MV-4-11 (cell line): ENCODE results near the gene PIEZO2.

ENCODE experiments used
- DNase-seq: peaks from one replicate; lab custom pipeline; 2025; lab: John Stamatoyannopoulos, UW

Gene PIEZO2

DNA sequence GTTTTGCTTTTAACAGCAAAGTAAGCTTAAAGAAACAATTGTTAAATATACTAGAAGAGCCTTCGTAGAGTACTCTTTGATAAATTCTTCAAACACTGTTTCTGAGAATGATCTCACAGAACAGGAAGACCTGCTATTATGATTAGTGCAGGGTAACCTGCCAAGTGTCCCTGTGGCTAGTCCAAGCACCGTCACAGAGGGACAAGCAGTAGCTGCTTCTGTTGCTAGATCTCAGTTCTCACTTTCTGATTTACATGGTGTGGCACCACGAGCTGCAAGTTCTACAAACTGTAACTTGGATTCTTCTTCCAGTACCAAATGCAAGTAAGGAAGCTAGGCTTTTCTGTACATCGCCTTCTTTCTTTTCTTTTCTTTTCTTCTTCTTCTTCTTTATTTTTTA is 121.5 kb downstream of the PIEZO2 start:
- DNase-seq = no peak

DNA sequence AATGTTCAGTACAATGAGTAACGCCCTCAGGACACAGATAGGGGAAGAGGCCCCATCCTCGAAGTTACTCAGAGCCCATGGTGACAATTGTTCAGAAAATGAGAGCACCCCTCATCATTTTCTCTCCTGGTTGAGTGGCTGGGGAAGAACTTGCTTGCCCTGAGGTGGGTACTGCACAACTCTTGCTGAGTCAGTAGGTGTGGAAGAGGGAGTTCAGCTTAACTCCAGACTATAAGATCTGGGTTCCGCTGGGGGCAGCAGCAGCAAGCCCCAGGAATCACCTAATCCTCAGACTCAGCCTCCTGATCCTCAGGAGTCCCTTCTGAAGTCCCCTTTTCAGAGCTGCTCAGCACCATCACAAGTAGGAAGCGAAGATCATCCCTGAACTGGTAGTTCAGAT is 123.7 kb downstream of the PIEZO2 start:
- no peak for DNase-seq

DNA sequence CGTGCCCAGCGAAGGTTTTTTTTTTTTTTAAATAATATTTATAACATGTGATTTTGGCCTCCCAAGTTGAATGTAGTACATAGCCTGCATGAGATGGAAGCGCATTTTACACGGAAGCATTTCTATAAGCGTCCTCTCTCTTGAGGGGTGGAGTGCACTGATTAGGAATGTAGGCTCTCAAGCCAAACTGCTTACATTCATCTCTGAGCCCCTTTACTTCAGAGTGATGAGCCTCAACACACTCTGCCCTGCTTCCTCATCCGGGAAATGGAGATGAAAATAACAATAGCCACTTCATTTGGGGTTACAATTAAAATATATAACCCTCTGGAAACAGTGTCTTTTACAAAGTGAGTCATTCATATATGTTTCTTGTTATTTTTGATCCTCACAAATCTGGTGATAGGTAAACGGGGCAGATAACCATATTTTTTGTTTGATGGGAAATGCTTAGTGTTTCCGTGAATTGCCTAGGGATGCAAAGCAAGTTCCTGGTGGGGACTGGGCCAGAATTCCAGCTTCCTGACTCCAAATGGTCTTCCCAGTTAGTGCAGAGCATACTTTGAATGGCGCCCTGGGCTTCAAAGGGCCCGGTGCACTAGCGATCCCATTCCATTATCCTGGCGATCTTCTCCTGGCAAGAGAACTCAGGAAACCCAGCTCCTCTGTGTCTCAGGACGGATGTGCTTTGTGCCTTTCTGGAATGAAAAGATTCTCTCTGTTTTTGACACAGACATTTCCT is 124.3 kb downstream of the PIEZO2 start:
- no peak for DNase-seq

DNA sequence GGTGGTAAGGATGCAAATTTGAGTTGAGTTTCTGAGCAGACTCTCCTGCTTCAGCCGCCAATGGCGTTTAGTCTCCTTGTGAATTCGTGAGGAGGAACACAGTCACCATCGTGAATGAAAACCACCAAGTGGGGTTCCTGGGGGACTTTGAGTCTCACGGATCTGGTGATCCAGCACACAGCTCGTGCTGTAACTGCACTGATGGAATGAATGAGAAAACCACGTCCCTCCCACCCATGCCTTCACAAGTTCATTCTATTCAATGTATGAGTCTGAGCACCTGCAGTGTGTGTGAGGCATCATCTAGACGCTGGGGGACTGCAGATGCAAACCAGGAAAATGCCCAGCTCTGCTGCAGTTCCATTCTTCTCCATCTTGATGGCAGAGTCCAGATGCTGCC is 127.9 kb downstream of the PIEZO2 start:
- no peak for DNase-seq

DNA sequence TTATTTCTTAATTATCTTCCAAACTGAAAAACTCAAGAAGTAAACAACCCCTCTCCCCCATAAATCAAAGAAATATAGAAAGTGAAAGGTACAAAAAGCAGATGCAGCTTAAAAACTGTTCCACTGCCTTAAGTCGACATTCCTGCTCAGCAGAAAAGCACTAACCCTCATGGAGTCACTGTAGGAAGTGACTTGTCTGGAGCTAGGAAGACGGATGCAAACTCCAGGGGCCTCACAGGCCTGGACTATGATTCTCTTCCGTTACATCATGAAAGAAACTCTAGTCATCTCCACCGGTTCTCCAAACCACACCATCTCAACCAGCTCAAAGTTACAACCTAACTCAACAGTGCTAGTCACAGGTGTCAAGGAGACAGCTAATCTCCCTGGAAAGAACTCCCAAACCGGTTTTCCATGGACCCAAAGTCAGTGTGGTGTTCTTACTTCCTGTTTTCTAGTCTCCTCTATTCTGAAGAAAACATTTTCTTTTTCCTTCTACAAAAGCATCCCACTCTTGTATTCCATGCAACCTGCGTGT is 128.4 kb downstream of the PIEZO2 start:
- DNase-seq = no peak

DNA sequence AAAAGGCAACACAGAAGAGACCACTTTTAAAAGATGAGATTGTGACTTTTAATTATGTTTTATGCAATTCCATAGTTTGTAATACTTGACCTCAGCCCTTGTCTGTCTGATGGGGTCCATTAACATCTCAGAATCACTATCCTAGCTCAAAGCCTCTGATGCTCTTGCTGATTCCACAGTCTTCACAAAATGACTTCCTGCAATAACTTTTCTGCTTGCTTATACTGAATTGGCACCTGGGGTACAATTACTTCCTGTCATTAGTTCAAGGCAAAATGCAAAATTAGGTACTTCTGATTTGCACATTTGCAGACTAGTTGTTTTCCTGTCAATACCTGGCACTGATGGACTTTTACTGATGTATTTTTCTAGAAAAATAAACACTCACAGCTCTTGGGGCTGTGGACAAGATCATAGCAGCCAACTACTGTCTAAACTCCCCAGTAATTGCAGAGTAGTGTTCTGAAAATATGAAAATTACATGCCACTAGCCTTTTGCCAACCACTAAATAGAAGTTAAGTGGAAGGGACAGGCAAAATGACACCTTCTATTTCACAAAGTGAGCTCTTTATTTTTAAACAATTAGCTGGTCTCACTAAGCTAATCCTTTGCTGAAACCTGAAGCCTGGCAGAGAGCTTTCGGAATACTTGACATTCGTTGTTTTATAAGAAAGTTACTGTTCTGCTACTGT is 129.1 kb downstream of the PIEZO2 start:
- DNase-seq = no peak

DNA sequence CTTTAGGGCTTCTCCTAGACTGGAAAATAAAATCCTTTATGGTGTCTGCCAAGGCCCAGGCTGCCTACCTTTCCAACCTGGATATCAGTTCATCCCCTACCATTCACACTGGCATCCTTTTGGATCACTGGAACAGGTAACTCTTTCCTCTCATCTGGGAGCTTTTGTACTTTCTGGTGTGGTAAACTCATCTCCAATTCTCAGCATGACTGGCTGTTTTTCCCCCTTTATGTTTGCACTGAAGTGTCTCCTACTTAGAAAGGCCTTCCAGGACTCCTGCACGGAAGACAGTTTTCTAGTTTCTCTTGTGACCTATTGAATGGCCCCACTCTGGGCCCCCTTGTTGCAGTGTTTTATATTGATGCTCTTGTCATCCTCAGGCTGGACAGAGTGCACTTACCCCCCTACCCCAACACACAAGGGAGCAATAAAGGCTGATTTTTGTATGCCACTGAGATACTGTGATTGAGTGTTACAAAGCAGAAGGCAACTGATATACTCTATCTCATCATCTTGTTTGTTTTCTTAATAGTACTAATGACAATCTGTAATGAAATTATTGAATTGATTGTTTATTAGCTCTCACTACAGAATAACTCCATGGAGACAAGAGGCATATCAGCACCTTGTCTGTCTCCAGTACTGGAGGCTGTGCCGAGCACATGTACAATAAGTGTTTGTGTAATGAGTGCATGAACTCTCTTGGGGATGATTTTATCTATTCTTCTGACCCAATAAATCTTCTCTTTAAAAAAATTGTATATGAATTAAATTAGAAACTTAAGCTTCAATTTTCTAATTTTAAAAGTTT is 129.9 kb downstream of the PIEZO2 start:
- DNase-seq = no peak

DNA sequence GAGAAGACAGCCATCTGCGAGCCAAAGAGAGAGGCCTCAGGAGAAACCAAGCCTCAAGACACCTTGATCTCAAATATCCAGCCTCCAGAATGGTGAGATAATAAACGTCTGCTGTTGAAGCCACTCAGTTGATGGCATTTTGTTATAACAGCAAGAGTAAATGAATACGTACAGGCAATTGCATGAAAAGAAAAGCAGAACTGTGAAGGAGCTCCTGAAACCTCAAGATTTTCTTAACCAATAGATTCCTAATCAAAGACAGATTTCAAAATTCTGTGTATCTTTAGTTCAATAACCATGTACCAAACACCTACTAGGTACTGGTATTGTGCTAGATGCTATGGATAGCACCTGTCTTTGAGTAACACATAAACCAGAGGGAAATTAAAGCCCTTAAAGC is 139.5 kb downstream of the PIEZO2 start:
- no peak for DNase-seq

DNA sequence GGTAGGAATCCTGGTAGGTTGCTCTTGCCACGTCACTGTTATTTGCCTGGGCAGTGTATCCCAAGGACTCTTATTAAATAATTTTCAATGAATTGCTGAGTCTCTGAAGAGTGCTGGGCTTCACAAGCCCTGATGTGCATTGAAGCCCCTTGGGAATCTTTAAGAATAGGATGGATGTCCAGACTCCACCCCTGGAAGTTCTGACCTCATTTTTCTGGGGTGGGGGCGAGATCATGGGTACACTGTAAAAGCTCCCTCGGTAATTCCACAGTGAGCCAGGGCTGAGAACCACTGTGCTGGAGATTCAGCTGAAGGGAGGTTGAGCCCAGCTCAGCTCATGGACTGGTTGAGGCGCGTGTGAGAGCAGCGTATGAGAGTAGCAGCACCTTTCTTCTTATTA is 140.2 kb downstream of the PIEZO2 start:
- DNase-seq = no peak

DNA sequence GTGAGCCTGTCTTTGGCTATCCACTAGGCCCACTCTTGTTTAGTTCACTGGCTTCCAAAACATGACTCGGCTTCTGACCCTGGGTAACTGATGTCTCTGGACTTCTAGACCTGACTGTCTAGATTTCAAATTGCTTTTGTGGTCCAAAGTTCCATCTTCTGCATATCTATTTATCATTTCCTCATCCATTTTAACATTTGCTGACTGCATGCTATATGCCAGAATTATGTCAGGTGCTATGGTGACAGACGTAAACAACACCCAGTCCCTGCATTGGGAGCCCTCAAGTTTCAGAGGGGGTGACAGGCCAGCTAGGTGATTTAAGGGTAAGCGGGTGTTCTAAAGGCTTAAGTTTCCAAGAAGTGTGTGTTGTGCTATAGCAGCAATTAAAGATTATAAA is 140.9 kb downstream of the PIEZO2 start:
- DNase-seq = no peak

DNA sequence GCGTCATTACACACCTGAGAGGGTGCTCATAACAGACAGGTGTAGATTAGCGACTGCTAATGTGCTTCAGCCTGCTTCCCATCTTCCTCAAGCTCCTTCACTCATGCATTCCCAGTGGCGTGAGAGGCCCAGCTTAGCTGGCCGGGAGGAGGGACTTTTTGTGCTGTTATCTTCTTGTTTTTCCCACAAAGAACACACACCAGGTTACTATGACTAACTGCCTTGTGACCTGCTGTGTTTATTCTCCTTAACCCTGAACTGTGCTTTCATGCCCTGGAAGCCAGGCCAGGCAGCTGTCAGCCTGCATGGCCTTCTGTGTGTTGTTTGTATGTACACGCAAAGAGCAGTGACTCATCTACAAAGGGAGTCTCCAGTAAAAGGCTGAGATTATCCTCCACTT is 143.8 kb downstream of the PIEZO2 start:
- DNase-seq = no peak

DNA sequence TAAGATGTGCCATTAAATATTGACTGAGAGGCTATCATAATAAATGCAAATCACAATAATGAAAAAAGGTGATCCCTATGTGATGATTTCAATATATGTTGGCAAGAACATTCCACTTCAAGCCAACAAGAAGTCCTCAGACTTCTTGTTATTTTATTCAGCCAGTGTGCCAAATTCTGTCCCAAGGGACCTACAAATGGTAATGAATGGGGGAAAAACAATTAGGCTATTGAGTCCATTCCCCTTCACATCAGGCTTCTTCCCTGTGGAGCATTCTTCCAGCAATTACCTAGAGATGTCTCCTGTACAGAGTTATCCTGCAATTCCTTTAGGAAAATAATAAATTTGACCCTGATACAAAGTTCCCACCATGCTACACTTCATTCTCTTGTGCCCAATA is 144.4 kb downstream of the PIEZO2 start:
- no peak for DNase-seq

DNA sequence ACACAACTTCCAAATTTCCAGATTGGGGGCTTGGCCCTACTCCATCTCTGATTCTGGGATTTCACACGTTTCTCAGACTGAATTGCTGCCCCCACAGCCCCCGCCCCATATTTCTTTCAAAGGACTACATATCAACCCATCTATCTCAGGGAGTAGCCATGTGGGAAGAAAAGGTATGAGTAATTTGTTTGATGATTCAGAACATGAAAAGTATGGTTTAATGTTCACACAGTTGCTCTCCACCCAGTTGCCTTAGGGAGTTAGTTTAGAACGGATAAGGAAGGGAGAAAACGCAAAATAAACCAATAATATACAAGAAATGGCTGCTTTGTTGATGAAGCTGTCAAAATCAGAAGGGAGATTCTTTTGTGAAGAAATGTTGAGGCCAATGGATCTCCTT is 145.1 kb downstream of the PIEZO2 start:
- no peak for DNase-seq

DNA sequence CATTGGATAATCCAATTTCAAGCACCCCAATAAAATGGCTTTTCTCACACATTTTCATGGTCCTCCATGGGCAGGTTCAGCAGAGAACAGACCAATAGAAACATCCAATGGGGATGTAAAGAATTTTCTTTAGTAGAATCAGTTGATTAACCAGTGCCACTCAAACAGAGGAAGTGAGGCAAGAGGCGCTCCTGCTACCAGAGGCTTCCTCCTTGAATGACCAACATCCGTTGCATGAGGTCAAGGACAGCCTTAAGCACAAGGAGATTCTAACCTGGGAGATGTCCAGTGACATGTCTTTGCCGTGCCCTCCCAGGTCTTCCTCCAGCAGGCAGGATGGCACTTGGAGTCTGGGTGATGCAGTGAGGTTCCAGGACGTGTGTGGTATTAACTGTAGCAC is 146.6 kb downstream of the PIEZO2 start:
- DNase-seq = peak; percentile 65

DNA sequence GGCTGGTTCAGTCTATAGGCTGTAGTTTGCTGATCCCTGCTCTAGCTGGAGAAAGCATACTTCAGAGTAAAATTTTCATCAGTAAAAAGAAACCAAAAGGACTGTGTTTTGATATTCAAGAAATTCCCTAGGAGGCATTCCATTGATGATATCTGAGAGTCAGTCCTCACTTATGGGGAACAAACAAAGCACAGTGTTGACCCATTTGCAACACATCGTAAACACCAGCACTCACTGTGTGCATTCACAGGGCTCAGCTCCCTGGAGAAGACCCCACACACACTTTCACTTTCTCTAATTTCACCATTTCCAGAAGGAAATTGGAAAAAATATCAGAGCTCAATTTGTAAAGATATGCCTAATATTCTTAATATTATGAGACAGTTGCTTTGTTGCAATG is 147.1 kb downstream of the PIEZO2 start:
- DNase-seq = no peak

DNA sequence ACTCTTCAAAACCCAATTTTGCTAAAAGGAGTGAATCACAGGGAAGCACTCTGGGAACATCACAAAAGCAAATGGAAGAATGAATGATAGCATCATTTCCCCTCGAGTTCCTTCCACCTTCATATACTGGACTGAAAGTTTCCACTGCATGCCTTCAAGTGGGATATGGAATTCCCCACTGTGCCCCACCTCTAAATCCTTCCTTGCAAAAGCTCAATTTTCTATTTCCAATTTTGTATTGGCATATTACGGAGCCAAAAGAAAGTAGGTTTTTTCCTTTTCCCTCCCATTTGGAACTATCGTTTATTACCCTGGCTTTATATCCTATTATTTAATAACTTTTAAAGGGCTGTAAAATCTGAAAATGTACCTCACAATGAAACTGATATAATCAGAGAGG is 149.3 kb downstream of the PIEZO2 start:
- DNase-seq = no peak

DNA sequence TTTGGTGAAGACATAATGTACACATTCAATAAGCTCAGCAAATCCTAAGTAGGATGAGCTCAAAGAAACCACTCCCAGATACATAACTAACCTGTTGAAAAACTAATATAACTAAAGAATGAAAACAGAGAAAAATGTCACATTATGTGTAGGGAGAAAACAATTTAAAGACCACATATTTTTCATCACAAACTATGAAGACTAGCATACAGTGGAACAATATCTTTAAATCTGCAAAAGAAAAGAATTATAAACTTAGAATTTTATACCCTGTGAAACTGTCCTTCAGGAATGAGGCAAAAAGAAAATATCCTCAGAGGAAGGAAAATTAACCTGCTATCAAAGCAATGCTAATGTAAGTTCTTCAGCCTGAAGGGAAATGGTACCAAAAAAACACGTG is 151.5 kb downstream of the PIEZO2 start:
- DNase-seq = no peak

DNA sequence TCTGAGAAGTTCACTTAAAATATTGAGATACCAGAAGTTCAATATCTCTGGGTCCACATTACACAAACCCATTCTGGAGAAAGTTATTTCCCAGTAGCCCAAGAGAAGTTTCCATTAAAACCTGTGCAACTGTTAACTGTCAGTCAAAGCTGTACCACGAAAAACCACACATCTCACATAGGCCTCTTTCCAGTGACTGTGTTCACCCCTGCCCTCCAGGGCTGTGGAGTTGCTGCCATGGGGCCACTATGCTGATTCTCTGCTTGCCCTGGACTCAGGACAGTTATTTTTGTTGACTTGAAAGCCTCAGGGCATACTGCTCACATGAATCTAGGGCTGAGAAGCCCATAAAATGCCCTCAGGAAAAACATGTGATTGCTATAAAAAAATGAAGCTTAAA is 153.8 kb downstream of the PIEZO2 start:
- peak; percentile 73 for DNase-seq

DNA sequence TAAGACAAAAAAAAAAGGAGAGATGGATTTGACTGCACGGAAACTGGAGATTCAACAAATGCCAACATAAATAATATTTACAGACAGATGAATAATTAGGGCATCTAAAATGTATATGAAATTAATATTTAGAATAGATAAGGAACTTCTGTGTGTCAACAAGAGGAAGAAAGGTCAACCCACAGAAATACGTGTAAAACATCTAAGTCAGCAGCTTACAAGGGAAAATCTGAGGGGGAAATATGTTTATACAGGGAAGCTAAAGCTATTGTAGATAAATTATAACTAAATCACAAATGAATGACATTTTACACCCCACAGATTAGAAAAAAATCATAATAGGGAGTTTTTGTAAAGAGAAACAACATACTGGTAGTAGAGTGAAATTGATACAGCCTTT is 159.9 kb downstream of the PIEZO2 start:
- no peak for DNase-seq

DNA sequence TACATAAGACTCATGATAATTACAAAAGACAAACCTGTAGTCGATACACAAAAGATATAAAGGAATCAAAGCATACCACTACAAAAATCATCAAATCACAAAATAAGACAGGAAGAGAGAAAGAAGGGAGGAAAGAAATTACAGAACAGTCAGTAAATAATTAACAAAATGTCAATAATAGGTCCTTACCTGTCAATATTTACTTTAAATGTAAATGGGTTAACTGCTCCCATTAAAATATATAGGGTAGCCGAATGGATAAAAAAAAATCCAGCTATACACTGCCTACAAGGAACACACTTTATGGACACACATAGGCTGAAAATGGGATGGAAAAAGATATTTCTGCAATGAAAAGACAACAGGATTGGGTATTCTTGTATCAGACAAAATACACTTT is 163.7 kb downstream of the PIEZO2 start:
- no peak for DNase-seq

DNA sequence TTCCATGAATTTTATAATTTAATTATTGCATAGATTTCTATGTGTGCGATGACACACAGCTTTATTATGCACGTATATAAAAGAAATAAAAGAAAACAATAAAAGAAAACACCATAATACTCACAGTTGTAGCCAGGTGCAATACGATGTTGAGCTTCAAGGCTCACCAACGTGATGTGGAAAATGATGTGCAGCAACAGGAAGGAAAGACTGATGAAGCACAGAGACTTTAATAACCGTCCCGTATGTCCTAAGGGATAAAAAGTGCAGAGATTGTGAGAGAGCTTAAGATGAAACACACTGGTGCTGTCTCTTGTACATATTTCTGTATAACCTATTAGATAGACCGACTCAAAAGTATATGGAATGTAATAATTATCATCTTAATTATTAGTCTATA is 170.0 kb downstream of the PIEZO2 start:
- DNase-seq = no peak

DNA sequence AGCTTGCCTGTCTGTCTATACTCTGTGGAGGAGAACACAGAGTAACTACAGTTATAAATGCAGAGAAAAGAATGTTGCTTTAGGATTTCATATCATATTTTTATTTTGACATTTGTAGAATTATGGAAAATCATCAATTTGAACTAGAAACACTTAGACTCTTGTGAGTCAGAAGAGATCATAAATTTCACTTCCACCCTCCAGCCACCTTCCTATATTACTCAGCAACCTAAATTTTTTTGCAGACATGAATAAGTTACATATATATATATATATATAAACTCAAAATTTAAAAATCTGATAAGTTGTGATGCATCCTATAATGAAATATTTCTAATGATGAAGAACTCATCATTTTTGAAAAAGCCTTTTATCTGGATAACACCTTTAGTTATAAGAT is 172.3 kb downstream of the PIEZO2 start:
- DNase-seq = no peak
